DOHH2 (cell line): ENCODE measurements around the gene CPOX.

ENCODE experiments used
- H3F3A ChIP-seq: fragments of 200-600 bp; sonication (generic), shearing (Covaris generic); 2 replicates; pipeline ENCODE4 v1.6.0; 2016; ENCODE audit warnings: antibody characterized with exemption, mild to moderate bottlenecking; ENCODE audit not compliant: control insufficient read depth, insufficient read depth
- H3K27ac ChIP-seq: fragments of 200-600 bp; sonication (generic); 2 replicates; pipeline ENCODE4 v1.5.1; 2014; ENCODE audit warnings: low read depth, mild to moderate bottlenecking, low read length, moderate library complexity
- H3K27me3 ChIP-seq: fragments of 200-600 bp; sonication (generic); 2 replicates; pipeline ENCODE4 v1.6.1; 2014; ENCODE audit warnings: mild to moderate bottlenecking, low read length, mixed read lengths; ENCODE audit not compliant: control insufficient read depth
- H3K36me3 ChIP-seq: fragments of 200-600 bp; sonication (generic); 2 replicates; pipeline ENCODE4 v1.6.1; 2014; ENCODE audit warnings: mild to moderate bottlenecking, low read length, moderate library complexity, mixed read lengths; ENCODE audit not compliant: control insufficient read depth
- H3K4me1 ChIP-seq: fragments of 200-600 bp; sonication (generic); 2 replicates; pipeline ENCODE4 v1.6.1; 2014; ENCODE audit warnings: mild to moderate bottlenecking, low read length, mixed read lengths; ENCODE audit not compliant: control insufficient read depth
- H3K4me2 ChIP-seq: fragments of 200-600 bp; sonication (generic); 2 replicates; pipeline ENCODE4 v1.6.0; 2014; ENCODE audit warnings: mild to moderate bottlenecking, low read length, moderate library complexity
- H3K4me3 ChIP-seq: fragments of 200-600 bp; sonication (generic); 2 replicates; pipeline ENCODE4 v1.5.1; 2014; ENCODE audit warnings: mild to moderate bottlenecking, low read length, mixed read lengths
- H3K79me2 ChIP-seq: fragments of 200-600 bp; sonication (generic); 2 replicates; pipeline ENCODE4 v1.6.1; 2014; ENCODE audit warnings: mild to moderate bottlenecking, low read length, mixed read lengths; ENCODE audit not compliant: control insufficient read depth
- H3K9me2 ChIP-seq: fragments of 200-600 bp; sonication (generic); replicated peaks from 2 replicates; pipeline ENCODE4 v1.6.1; 2014; ENCODE audit warnings: mild to moderate bottlenecking, low read length, mixed read lengths; ENCODE audit not compliant: control insufficient read depth
- H3K9me3 ChIP-seq: fragments of 200-600 bp; sonication (generic); 2 replicates; pipeline ENCODE4 v1.6.1; 2014; ENCODE audit warnings: antibody characterized with exemption, low read length, mixed read lengths; ENCODE audit not compliant: control insufficient read depth, insufficient read depth
- H4K20me1 ChIP-seq: fragments of 200-600 bp; sonication (generic); 2 replicates; pipeline ENCODE4 v1.6.0; 2014; ENCODE audit warnings: low read depth, mild to moderate bottlenecking, antibody characterized with exemption, low read length, moderate library complexity; ENCODE audit not compliant: control insufficient read depth, insufficient read depth
- EZH2phosphoT487 ChIP-seq: fragments of 200-600 bp; sonication (generic); IDR thresholded peaks from 2 replicates; pipeline ENCODE4 v1.6.1; 2017; ENCODE audit warnings: borderline replicate concordance, mild to moderate bottlenecking, antibody characterized with exemption, low read length, moderate library complexity, mixed read lengths
- TF ChIP-seq, protein P1 (sequence below): fragments of 200-600 bp; sonication (generic); IDR thresholded peaks from one replicate; pipeline ENCODE4 v1.5.1; 2014; ENCODE audit warnings: antibody characterized with exemption, mild to moderate bottlenecking, low read depth, low read length; ENCODE audit not compliant: poor library complexity, severe bottlenecking

The CPOX gene

GRCh38 chr3:98536456-98537017 lies 56.9 kb downstream of the CPOX start:
- Histone ChIP-seq H3K9me3 (no peaks in the 10 kb centered on the region), H4K20me1 (no peaks in the 10 kb centered on the region), H3F3A (peaks cover 14% of the 10 kb centered on the region), H3K4me2 (peak overlapping the region; percentile 82), H3K79me2 (no peaks in the 10 kb centered on the region), H3K4me1 (peaks cover 79% of the 10 kb centered on the region), H3K27ac (peak overlapping the region; percentile 60), H3K27me3 (no peaks in the 10 kb centered on the region), H3K4me3 (peak overlapping the region; percentile 63), H3K36me3 (no peaks in the 10 kb centered on the region), H3K9me2 (no peaks in the 10 kb centered on the region)
- TF ChIP-seq, protein P1, sequence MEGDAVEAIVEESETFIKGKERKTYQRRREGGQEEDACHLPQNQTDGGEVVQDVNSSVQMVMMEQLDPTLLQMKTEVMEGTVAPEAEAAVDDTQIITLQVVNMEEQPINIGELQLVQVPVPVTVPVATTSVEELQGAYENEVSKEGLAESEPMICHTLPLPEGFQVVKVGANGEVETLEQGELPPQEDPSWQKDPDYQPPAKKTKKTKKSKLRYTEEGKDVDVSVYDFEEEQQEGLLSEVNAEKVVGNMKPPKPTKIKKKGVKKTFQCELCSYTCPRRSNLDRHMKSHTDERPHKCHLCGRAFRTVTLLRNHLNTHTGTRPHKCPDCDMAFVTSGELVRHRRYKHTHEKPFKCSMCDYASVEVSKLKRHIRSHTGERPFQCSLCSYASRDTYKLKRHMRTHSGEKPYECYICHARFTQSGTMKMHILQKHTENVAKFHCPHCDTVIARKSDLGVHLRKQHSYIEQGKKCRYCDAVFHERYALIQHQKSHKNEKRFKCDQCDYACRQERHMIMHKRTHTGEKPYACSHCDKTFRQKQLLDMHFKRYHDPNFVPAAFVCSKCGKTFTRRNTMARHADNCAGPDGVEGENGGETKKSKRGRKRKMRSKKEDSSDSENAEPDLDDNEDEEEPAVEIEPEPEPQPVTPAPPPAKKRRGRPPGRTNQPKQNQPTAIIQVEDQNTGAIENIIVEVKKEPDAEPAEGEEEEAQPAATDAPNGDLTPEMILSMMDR = no peak
- TF ChIP-seq EZH2phosphoT487 = no peak

DNA sequence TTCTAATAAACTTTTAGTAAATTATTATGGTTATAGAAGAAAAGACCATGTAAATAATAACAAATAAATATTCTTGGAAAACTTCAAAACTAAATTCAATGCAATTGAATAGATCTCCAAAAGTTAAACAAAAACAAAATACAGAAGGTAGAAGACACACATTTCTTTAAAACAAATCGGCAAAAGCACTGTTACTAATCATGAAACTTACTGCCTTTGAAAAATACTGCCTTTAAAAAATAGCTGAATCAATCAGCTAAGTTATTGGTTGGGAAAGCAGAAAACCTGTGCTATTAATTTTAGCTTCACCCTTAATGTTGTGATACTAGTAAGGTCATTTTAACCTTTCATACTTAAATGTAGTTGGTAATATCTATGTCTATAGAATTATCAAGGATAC lies 58.7 kb downstream of the CPOX start:
- Histone ChIP-seq H3K9me3 (no peaks in the 10 kb centered on the region), H3K4me2 (peak overlapping the region; percentile 44), H3K4me3 (peak overlapping the region; percentile 50)

GRCh38 chr3:98534168-98534567 lies 59.2 kb downstream of the CPOX start:
- peaks cover 14% of the 10 kb centered on the region for H3F3A ChIP-seq
- TF ChIP-seq, protein P1 = no peak
- TF ChIP-seq EZH2phosphoT487 = no peak
- peaks cover 78% of the 10 kb centered on the region for H3K4me1 ChIP-seq
- peak overlapping the region; percentile 58 for H3K4me3 ChIP-seq
- H3K9me2 ChIP-seq = no peaks in the 10 kb centered on the region
- no peaks in the 10 kb centered on the region for H3K9me3 ChIP-seq
- H3K36me3 ChIP-seq = no peaks in the 10 kb centered on the region
- no peaks in the 10 kb centered on the region for H4K20me1 ChIP-seq
- H3K27ac ChIP-seq = peak overlapping the region; percentile 62
- no peaks in the 10 kb centered on the region for H3K79me2 ChIP-seq
- no peaks in the 10 kb centered on the region for H3K27me3 ChIP-seq
- peak overlapping the region; percentile 66 for H3K4me2 ChIP-seq

More for the DNA sequence above, 58.7 kb downstream of the CPOX start:
- TF ChIP-seq, protein P1 = no peak
- Histone ChIP-seq H3K9me2 (no peaks in the 10 kb centered on the region), H4K20me1 (no peaks in the 10 kb centered on the region), H3K4me1 (peaks cover 82% of the 10 kb centered on the region), H3K36me3 (no peaks in the 10 kb centered on the region), H3K27ac (no peak overlapping the region), H3F3A (peaks cover 9% of the 10 kb centered on the region), H3K27me3 (no peaks in the 10 kb centered on the region), H3K79me2 (no peaks in the 10 kb centered on the region)
